ENCODE measurements around the gene NALCN. TPM values are rescaled to one million over a fixed set of nuclear protein-coding genes. Genes with fewer than 3 reads are reported as not detected.
A peak's percentile ranks its signal among the peaks of the same experiment; 100 is the strongest.

NALCN gene
- total and polyA plus RNA-seq, 12 donors, result 1.4 to 8.3 (median 3.1) TPM

GRCh38 chr13:101303521-101303920 is 112.8 kb downstream of the NALCN start:
- Histone ChIP-seq H3K27ac (peak overlapping the region in 1 of 5 donors; percentile 36), H3K4me3 (no peak overlapping the region), H3K36me3 (replicated peaks in 1 of 2) (no peaks in the 10 kb centered on the region), H3K9me3 (replicated peaks in 1 of 3) (no peaks in the 10 kb centered on the region), H3K4me1 (replicated peaks in 1 of 2) (peaks cover 0 to 4% of the 10 kb centered on the region in 2 donors), H3K27me3 (no peaks in the 10 kb centered on the region)
- intact Hi-C loops (cut with DNase I), result no loop called here
- no peak for TF ChIP-seq CTCF (IDR thresholded peaks at IDR 0.05)
- TF ChIP-seq POLR2A (IDR thresholded peaks at IDR 0.05), result no peak
- peak in 1 of 7 donors; percentile 70 for DNase-seq
- 70 to 79% (median 74%) methylated on average over 7 of the region's 7 CpGs for WGBS, 4 donors

GRCh38 chr13:101301053-101301452 is 115.3 kb downstream of the NALCN start:
- no peak for DNase-seq
- Histone ChIP-seq H3K27me3 (no peaks in the 10 kb centered on the region), H3K36me3 (replicated peaks in 1 of 2) (no peaks in the 10 kb centered on the region), H3K27ac (no peak overlapping the region), H3K4me3 (no peak overlapping the region), H3K4me1 (replicated peaks in 1 of 2) (no peaks in the 10 kb centered on the region), H3K9me3 (replicated peaks in 1 of 3) (no peaks in the 10 kb centered on the region)
- intact Hi-C loops (cut with DNase I), result no loop called here
- TF ChIP-seq POLR2A (IDR thresholded peaks at IDR 0.05) (no peak), CTCF (IDR thresholded peaks at IDR 0.05) (no peak)
- 89 to 95% (median 91%) methylated on average over 8 of the region's 8 CpGs for WGBS, 4 donors

- Histone ChIP-seq H3K36me3 (replicated peaks in 1 of 2) (no peaks in the 10 kb centered on the region), H3K27me3 (no peaks in the 10 kb centered on the region), H3K27ac (no peak overlapping the region), H3K4me1 (replicated peaks in 1 of 2) (no peaks in the 10 kb centered on the region), H3K9me3 (replicated peaks in 1 of 3) (no peaks in the 10 kb centered on the region), H3K4me3 (no peak overlapping the region)
- no peak for DNase-seq
- intact Hi-C loops (cut with DNase I), result no loop called here
- TF ChIP-seq CTCF (IDR thresholded peaks at IDR 0.05) (no peak), POLR2A (IDR thresholded peaks at IDR 0.05) (no peak)
- WGBS, 4 donors, result 61 to 76% (median 72%) methylated on average over 2 of the region's 2 CpGs
These were observed 115.8 kb downstream of the NALCN start for GRCh38 chr13:101300531-101300930.

- Histone ChIP-seq H3K9me3 (replicated peaks in 1 of 3) (no peaks in the 10 kb centered on the region), H3K4me3 (no peak overlapping the region), H3K4me1 (replicated peaks in 1 of 2) (no peaks in the 10 kb centered on the region), H3K27me3 (no peaks in the 10 kb centered on the region), H3K36me3 (replicated peaks in 1 of 2) (no peaks in the 10 kb centered on the region), H3K27ac (no peak overlapping the region)
- TF ChIP-seq POLR2A (IDR thresholded peaks at IDR 0.05), result no peak
- intact Hi-C loops (cut with DNase I), result no loop called here
- 86 to 97% (median 92%) methylated on average over 4 of the region's 4 CpGs for WGBS, 4 donors
- no peak for DNase-seq
These were observed 117.8 kb downstream of the NALCN start for GRCh38 chr13:101298517-101298916.

GRCh38 chr13:101297794-101298193 is 118.5 kb downstream of the NALCN start:
- TF ChIP-seq POLR2A (IDR thresholded peaks at IDR 0.05) (no peak), CTCF (IDR thresholded peaks at IDR 0.05) (no peak)
- Histone ChIP-seq H3K36me3 (replicated peaks in 1 of 2) (no peaks in the 10 kb centered on the region), H3K27ac (no peak overlapping the region), H3K9me3 (replicated peaks in 1 of 3) (no peaks in the 10 kb centered on the region), H3K4me3 (no peak overlapping the region), H3K27me3 (no peaks in the 10 kb centered on the region), H3K4me1 (replicated peaks in 1 of 2) (no peaks in the 10 kb centered on the region)
- no peak for DNase-seq
- intact Hi-C loops (cut with DNase I), result no loop called here
- 95 to 100% (median 97%) methylated on average over 1 of the region's 1 CpG for WGBS, 4 donors

Data from adrenal gland (tissue), 12 donors.